NCI-H446 (cell line): ENCODE measurements around the gene TXNDC15.

ENCODE experiments used
- DNase-seq, 2 experiments: peaks; one replicate each; lab custom pipeline; 2025; lab: John Stamatoyannopoulos, UW

The TXNDC15 gene

DNA sequence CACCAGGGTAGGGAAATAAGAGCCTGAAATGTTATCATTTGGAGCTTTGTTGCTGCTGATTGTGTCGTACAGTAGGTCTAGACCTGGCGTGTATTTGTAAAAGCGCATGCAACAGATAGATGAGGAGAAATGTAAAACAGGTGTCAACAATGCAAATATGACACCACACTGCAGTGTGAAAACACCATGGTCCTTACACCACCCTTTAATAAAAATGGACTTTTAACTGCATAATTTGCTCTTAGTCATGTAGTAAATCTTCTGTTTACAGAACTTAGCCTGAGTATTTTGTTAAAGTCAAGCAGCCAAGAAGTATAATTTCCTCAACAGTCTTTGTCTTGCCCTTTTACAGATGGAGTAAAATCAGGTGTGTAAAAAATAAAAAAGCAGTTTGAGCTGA, 44.7 kb downstream of the TXNDC15 start:
- DNase-seq, result no peak

DNA sequence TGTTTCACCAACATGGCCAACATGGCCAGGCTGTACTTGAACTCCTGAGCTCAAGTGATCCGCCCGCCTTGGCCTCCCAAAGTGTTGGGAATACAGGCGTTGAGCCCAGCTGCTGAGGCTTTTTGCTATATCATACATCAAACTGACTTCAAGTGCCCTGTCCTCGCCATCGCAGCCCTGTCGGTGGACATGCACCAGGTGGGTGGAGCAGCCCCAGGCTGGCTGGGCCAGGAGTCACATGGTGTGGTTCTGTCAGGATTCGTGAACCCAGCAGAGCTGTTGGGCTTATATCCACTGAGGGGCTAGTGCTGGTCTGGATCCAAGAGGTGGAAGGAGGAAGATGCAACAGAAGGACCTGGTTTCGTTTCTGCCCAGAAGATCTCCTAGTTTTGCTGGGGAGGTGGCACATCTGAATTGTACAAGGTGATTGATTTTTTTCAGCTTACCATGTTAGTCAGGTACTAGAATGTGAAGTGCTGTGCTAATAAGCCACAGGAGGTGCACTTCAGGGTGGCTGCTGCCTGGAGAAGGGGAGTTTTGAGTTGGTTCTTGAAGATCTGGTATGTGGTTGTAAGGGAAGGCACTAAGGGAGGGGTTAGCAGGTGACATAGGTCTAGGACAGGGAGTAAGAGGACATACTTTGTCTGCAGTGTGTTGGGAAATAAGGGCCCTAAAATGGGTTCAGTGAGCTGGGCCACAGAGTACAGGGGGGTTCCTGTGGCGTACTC, 46.8 kb downstream of the TXNDC15 start:
- DNase-seq, result no peak

GRCh38 chr5:134932508-134932907, 58.3 kb downstream of the TXNDC15 start:
- DNase-seq, result no peak

DNA sequence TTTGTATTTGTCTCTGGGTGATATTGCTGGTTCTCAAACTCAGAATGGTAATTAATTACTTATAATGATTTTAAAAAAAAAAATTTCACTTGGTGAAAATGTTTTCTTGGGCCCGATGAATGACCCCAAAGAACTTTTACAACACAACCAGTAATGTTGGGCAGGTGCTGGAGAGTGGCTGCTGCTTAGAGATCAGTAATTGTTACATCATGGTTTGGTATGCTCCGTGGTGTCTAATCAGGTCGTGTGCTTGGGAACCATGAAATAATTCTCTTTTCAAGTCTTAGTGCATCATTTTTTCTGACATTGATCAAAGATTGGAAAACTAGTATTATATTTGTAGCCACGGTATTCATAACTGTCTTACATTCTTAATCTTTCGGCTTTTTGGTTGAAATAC, 60.0 kb downstream of the TXNDC15 start:
- no peak for DNase-seq

- peak in 1 of 2 experiments; percentile 43 for DNase-seq
Observed at GRCh38 chr5:134935711-134936602, 61.8 kb downstream of the TXNDC15 start.

GRCh38 chr5:134937526-134937925, 63.4 kb downstream of the TXNDC15 start:
- no peak for DNase-seq

GRCh38 chr5:134938030-134938429, 63.9 kb downstream of the TXNDC15 start:
- DNase-seq, result no peak

DNA sequence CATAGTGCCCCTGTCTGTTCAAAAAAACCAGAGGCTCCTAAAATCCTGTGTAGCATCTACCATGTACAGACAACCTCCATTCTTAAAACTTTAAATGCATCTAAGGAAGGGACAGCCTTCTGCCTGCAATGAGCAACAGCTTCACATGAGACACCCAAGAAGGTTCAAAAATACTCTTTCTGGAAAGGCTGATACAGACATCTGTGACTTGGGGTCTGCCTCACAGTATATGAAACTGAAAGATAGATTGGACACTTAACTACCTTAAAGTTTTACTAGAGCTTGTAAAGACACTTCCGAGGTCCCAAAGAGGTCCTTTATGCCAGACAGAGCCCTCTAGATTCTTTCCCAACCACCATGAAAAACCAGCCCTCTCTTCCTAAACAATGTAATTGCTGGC, 65.3 kb downstream of the TXNDC15 start:
- DNase-seq, result no peak

- DNase-seq, result no peak
Observed at GRCh38 chr5:134943547-134943946, 69.4 kb downstream of the TXNDC15 start.

DNA sequence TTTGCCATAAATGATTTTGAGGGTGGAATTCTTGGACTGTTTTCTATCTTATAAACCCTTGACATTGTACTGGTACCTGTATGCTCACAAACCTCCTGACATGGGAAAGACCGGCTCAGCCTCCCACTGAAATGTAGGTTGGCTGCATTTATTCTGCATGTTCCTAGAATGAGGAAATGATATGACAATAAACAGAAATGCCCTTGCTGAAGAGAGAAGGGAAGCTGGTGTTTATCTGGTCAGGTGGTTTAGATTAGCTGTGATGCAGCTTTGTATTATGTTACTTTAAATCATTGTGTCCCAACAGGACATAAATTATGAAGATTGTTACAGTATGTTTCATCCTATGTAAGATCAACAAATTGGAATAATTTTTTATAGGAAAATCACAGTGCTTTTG, 70.5 kb downstream of the TXNDC15 start:
- no peak for DNase-seq

DNA sequence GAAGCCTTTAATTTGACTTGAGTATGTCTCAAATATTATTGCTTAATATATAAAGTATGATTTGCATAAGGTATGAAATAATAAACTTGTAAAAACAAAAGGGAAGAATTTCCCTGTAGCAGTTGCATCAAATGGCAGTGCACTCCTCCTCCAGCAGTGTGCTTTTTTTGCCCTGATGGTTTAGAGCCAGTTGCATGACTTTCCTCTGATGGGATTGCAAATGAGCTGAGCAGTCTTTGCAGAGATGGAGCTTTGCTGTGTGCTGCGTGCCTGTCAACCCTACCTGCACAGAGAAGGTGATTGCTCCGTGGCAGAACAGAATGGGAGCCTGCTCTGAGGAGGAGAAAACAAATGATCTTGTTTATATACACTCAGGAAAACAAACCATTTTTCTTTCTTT, 70.9 kb downstream of the TXNDC15 start:
- DNase-seq, result no peak

DNA sequence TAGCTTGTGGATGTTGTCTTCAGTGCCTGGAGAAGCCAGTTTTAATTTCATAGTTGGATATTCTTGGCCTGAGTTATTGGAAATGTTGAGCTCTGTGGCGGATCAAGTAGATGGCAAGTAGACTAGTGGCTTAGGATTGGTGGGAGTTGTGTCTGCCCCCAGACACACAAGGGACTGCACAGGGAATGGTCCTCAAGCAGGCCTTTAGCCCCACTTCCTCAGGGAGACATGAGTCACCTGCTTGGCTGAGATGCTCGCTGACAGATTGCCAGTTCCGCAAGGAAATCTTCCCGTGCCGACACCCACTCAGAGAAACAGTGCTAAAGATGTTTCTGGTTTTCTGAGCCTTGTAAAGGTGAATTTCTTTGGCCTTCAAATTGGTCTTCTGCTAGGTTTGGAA, 74.7 kb downstream of the TXNDC15 start:
- DNase-seq, result peak in 1 of 2 experiments; percentile 19

DNA sequence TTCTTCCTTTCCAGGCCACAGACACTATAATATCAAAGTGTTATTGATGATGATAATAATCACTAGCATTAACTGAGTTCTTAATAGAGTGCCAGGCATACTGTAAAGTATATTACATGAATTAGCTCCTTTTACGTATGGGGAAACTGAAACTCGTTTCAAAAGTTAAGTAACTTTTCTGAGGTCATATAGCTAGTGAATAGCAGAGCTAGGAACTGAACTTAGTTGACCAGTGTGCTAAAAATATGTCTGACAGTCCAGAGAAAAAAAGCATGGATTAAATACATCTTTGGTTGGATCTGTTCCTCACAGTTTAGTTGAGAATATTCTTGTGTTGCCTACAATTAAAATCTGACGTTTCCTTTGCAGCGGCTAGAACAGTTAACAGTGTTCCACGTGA, 75.1 kb downstream of the TXNDC15 start:
- DNase-seq, result no peak
